HG03565 (cell line): ENCODE data around the gene SSR3.

ENCODE experiments used
- ATAC-seq: cut with Tn5 transposase; IDR thresholded peaks from one replicate; pipeline ENCODE4 v1.9.1; 2021; ENCODE audit warnings: mild to moderate bottlenecking, moderate library complexity; ENCODE audit not compliant: unreplicated experiment

The SSR3 gene

DNA sequence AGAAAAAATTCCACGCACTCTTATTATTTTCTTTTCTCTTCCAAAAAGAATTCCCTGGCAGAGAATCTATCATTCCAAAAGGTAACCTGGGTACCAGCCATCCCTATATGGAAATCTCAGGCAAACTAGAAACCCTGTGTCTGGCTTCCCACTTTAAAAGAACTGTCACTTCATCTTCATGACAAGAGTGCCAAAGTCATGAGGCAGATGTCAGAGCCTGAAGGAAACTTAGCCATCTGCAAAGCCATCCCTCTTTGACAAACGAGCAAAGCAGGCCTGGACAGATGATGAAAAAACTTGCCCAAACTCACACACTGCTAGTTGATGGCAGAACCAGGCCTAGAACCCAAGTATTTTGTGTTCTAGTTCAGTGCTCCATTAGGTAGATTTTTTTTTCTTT lies 15.9 kb downstream of the SSR3 start:
- ATAC-seq = no peak

DNA sequence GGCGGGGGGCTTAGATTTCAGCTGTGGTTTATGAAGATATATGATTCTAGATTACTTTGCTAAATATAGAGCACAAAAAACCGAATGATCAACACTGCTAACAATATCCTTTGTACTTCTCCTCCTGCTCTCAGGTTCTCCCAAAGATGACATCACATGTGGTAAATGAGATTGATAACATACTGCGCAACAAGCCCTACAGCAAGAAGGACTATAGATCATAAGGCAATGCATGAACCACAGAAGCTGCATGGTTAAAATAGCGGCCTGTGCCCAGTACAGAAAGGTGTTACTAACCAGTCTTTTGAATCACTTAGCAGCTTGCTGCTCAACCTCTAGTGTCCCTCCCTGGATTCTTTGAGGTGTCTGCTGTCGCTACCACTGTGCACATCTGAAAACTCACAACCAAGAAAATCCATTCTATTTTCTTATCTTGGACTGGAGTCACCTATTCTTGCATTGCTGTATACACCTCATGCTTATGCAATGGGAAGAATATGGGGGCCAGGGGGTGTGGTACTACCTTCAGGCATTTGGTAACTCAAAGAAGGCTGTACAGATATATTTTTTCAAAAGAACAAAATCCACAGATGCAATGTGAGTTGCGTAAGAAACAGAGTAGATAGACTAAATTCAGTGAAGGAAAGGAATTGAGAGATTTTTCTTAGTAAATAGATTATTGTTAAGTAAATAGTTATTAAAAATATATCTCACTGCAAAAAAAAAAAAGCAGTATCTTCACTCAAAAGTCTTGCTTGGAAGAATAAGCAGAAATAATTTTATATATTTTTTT lies 18.2 kb downstream of the SSR3 start:
- ATAC-seq = no peak

DNA sequence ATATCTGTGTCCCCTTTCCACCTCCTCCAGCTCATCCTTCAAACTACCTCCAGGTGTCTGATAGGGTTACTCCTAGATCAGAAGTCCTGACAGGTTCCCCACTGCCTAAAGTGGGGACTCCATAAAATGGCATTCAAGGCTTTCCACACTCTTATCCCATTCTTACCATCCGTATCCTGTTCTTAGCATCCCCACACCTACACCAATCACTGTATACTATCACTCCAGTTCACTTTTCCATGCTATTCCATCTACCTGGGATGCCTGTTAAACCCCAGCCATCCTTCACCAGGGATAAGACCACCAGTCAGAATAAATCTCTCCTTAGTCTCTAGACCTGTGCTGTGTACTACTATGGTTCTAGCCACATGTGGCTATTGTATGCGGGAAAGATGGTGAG lies 19.1 kb downstream of the SSR3 start:
- ATAC-seq = no peak

DNA sequence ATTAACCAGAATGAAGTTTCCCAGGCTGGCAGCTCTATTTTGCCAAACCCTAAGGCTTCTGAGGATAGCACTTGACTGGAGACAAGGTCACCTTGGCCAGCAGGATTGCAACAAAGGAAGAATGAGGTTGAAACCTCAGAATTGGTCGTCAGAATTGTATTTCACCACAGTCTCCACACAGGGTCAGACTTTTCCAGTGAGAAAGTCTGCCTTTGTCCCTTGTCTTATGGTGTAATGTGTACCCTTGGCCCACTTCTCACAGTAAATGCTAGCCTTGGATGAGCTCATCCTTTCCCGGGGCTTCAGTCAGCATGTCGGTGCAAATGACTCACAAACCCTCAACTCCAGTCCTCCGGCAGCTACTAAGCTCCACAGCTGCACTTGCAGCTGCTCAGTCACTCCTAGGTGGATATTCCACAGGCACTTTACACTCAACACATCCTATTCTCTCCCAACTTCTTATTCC lies 19.7 kb downstream of the SSR3 start:
- ATAC-seq = no peak

DNA sequence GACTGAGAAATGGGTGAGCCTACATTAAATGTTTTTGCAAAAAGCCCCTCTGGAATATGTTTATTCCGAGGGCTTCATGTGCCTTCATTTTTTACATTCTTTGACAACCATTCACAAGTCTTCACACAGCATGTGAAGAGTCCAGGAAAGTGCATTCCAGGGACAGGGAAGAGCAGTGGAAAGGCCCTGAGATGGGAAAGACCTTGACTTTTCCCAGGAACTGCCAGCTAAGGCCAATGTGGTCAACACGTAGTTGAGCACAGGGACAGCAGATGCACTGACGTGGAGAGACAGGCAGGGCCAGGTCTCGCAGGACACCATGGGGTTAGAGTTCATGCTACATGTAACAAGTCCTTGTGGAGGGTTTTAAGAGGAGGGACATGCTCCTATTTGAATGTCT lies 21.7 kb downstream of the SSR3 start:
- ATAC-seq = no peak

DNA sequence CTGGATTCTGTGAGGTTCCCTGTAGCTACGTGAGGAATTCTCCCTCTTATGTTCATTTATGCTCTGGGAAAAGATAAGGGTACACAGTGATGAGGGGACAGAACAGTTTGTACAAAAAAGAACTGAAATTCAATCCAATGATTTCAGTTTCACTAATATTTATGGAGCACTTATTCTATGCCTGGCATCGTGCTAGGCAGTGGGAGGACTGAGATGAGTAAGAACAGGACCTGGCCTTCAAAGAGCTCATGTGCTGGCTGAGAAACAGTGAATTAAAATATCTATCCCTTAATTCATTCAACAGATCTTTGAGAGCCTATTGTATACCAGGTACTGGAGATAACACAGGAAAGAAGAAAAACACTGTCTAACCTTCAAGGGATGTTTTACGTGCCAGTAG lies 22.2 kb downstream of the SSR3 start:
- no peak for ATAC-seq

DNA sequence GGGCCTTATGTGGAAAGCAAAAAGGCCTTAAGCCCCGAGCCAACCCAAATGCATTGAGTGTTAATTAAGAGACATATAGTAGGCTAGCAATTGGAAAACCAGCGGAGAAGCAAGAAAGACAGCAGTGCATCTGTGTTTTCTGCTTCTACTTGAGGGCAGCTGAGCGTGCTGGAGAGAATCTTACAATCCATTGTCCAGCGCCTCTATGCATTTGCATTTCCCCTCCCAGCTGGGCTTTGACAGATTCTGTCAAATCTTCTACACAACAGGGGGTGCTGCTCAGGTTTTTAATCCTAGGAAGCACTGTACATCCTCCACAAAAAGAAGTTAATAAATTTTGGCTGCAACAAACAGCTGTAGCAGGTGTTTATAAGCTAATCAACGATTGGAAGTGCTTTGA lies 23.9 kb downstream of the SSR3 start:
- ATAC-seq = no peak

DNA sequence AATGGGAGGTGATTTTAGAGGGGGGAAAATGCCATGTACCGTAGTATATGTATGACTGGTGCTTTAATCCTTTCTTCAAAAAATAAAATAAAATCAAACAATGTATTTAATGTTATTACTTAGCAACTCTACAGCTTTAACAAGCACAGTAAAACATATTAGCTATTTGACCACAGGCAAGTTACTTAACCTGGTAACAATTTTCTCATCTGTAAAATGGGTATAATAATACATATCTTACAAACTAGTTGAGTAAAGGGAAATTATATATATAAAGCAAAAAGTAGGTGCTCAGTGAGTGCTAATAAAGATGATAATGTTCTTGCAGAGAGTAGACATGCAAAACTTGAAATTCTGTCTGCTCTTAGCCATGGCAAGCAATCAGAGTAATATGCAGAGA lies 27.9 kb downstream of the SSR3 start:
- ATAC-seq = no peak

DNA sequence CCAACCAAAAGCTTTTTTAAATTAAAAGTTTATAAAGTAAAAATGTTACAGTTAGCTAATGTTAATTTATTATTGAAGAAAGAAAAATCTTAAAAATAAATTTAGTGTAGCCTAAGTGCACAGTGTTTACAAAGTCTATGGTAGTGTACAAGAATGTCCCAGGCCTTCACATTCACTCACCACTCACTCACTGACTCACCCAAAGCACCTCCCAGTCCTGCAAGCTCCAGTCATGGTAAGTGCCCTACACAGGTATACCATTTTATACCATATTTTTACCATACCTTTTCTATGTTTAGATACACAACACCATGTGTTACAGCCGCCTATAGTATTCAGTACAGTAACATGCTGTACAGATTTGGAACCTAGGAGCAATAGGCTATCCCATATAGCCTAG lies 29.1 kb downstream of the SSR3 start:
- ATAC-seq = no peak

DNA sequence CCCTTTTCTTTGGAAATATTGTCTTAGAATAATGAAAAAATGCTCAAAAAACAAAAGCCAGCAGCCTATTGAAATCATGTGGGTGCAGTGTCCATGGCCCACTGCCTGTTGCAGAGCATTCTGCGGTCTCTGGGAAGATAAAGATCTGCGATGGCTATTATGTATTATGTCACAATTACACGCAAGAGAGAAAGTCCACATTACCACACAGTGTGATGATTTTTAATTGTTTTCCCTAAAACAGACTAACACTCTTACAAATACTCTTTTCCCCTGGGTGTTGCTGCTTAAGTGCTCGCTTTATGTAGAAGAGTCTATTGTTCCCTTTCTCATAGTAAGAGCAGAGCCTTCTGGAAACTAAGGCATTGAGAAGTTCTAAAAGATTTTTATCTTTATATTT lies 32.2 kb downstream of the SSR3 start:
- no peak for ATAC-seq

DNA sequence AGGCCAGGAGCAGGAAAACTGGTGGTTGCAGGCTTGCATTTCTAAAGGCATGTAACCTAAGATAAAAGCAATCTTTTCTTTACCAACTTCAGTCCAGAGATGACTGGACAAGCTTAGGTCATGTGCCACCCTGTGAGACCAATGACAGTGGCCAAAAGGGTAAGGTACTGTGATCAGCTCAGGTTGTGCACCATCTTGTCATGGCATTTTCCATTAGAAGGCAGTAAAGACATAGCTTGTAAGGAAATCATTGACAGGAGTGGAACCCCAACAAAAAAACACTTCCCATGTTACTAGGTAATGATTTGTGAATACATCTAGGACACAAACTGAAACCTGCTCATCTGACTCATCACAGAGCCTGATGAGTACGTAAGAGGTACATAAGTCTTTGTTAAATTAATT lies 35.2 kb downstream of the SSR3 start:
- ATAC-seq = peak; percentile 59

DNA sequence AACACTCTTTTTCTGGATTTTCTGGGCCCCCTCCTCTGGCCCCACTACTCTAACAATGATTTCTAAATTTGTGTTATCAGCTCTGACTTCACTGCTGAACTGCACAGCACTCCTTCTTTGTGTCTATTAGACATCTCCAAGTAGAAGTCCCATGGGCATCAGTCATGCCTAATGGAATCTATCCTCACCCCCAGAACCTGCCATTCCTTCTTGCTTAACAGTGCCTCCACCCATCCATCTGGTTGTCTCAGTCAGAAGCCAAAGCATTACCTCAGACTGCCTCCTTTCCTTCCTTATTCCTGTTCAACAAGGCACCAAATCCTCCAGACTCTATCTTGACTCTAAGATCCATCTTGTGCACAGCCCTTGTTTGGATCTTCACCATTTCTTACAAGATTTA lies 36.2 kb downstream of the SSR3 start:
- ATAC-seq = no peak

DNA sequence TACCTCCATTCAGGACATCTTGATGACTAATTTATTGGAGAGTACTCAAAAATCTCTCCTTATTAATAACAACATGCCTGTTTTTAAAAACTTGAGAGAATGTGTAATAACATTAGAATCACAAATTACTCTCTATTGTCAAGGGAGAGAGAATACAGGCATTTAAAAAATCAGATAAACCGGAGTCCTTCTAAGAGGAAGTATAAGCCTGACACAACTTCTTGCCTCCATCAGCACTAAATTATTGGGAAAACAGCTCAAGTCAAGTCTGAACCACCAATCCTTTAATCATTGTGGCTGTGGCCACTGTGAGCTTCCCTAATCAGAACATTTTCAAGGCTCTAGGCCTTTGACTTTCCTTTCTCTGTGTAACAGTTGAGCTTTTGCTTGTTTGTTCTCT lies 38.0 kb downstream of the SSR3 start:
- ATAC-seq = no peak

DNA sequence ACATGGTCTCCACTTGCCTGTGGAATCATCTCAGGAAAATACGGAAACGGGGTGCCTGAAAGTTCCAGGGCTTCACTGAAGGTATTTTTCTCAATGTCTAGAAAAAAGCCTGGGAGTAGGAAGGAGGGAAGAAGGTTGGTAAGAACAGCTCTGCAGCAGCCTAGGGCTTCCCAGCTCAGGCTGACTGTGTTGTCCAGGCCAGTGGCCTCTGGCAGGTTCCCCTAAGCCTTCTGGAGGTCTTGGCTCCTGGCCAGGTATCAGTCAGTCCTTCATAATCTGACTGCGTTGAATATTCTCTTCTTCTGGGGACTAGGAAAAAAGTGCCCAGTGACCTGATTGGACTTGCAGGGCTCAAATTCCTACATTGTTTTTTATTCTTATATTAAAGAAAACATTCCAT lies 38.6 kb downstream of the SSR3 start:
- no peak for ATAC-seq

DNA sequence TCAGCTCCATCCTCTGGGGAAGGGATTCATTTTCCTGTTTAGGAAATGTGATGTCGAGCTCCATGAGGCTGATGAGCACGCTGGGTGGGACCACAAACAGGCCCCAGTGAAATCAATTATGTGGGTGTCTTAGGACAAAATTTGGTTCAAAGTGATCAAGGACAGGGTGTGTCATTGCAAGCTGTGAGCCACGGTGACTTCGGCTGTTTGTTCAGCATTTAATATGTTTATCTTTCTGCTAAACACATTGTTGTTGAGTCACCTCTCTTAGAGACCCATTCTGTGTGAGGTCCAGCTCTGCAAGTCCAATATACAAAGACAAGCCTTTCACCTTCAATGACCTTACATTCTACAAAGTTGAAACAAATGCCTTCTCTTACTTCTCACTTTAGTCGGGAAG lies 41.3 kb downstream of the SSR3 start:
- no peak for ATAC-seq

DNA sequence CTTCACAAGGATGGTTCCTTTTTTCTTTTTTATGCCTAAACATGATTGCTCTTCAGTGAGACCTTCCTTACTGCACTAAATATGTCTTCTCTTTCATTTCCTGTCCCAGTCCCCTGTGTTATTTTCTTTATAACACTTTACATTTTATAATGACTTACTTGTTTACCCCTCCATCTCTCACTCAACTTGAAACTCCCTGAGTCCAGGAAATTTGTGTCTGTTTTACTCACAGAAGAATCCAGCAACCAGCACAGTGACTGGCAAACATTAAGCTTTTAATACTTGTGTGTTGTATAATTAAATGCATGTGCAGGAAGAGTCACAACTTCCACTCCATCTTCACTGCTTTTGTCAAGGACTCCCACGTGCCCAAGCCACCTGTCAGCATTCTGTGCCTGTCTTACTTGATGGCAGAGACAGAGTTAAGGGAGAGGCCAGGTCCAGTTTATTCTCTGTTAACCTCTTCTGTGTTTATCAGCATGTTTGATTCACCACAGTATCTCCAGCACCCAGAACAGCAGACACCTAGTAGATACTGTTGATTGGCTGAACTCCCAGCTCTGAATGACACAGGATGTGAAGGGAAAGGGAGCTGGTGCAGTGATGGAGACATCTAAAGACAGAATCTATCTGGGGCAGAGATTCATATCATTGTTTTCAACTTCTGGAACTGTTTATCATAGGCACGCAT lies 42.8 kb downstream of the SSR3 start:
- ATAC-seq = no peak

DNA sequence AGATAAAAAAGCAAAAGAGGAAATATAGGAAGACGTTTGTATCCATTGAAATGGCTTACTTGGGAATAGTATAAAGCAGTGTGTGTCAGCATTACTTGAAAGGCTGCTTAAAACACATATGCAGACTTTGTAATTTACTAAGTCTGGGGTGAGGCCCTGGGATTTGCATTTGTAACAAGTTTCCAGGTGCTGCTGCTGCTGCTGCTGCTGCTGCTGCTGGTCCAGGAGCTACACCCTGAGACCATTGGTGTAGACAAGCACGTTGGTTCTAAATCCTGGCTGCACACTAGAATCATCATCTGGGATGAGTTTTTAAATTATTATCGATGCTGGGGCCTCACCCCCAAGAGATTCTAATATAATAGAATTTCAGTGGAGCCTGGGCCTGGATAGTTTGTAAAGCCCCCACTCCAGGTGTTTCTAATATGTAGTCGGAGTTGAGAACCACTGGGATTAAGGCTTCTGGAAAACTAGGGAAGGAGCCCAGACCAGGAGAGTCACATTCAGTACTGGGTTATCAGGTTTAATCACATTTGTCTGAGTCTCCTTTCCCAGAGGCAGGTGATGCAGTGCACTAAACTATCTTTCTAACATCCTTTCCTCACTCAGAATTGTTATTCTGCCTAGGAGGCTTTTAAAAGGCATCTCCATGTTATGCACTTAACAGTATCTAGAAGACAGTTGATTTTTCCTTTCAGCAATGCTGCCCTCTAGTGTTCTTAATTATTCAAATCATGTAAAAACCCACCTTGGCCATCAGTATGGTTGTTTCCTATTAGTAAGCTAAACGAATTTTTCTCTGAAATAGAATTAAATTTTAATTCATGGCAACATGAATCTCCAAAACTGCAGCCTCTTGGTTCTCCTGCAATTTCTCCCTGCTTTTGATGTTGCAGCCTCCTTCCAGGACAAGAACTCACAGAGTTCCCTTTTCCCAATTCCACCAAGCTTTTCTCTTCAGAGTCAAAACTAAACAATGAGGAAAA lies 45.4 kb downstream of the SSR3 start:
- ATAC-seq = peak; percentile 79

DNA sequence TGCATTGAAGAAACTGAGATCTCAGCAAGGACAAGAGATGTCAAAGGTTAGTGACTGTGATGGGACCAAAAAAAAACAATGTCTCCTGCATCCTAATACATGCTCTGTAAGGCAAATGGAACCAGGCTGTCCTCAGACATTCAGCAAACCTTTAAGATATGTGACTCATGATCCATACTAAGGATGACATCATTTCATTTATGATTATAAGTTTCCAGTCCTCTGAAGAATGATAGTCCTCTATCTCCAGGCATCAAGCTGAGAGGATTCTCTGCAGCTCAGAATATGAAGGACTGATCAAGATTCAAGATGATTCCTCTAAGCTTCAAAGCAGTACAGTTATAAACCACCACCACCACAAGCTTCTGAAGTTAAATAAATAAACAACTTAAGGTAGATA lies 47.6 kb downstream of the SSR3 start:
- ATAC-seq = no peak

DNA sequence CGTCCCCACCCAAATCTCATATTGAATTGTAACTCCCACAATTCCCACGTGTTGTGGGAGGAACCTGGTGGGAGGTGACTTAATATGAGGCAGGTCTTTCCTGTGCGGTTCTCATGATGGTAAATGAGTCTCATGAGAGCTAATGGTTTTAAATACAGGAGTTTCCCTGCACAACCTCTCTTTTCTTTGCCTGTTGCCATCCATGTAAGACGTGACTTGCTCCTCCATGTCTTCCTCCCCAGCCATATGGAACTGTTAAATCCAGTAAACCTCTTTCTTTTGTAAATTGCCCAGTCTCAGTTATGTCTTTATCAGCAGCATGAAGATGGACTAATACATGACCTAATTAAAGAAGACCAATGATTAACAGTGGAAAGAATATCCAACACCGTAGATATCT lies 56.6 kb downstream of the SSR3 start:
- ATAC-seq = no peak

DNA sequence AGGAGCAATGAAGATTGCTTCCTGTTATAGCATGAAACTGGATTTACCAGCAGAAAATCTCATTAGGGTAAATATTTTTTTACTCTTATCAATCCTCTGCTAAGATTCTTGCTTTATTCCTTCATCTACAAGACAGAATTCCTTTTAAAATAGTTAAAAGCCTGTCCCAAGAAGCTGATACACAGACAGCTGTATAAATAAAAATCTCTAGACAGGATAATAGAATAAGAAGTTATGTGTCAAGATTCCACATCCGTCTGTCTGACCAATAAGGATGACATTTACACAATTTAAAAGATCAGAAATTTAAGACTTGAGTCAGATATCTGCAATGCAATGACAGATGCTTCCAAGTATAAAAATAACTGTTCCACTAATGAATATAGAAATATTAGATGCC lies 57.6 kb downstream of the SSR3 start:
- no peak for ATAC-seq

DNA sequence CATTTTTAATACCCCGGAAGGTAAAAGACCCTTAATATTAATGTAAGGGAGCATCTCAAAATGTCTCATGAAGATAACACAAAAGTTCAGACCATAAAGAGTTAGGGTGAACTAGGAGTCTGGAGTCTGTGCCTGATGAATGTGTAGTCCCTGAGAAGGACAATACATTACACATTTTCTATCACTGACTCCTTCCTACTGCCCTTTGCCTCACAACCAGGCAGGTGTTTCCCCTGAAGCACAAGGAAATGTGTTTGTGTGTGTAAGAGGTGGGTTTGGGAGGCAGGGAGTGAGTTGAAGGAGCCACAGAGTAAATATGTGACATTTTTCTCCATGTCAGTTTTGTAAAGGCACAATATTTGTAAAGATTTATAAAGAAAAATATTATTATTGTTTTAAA lies 59.1 kb downstream of the SSR3 start:
- no peak for ATAC-seq
